Measurements from ENCODE around the gene DNM3. TPM values are rescaled to one million over a fixed set of nuclear protein-coding genes. Genes with fewer than 3 reads are reported as not detected.

DNM3 gene
- total and polyA plus RNA-seq, 4 donors = 2.1 to 16.3 (median 5.6) TPM

- no peak for TF ChIP-seq CTCF (IDR thresholded peaks at IDR 0.05; ENCODE audit: control extremely low read depth, extremely low read depth)
- 73 to 94% methylated on average over 4 of the region's 4 CpGs for WGBS, 2 donors
- DNase-seq = no peak
Observed at GRCh38 chr1:171794085-171794484, 47.2 kb upstream of the DNM3 start.

DNA sequence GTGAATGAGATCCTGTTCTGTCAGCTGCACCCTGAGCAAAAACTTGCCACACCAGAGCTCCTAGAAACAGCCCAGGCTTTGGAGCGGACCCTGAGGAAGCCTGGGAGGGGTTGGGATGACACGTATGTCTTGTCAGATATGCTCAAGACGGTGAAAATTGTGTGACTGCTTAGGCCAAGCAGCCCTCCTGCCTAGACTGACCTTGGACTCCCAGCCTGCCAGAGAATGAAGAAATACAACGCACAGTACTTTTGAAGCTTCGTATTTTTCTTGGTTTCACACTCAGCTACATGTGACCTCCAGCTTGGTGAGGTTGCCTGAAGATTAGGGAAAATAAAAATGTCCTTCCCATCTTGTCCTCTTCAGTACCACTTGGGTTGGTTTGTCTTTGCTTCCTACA lies 44.7 kb upstream of the DNM3 start:
- no peaks in the 10 kb centered on the region for H3K9me3 ChIP-seq (ENCODE audit: control insufficient read depth in 4 of 4, insufficient read depth in 3 of 4, low read length in 3 of 4)
- no peak for TF ChIP-seq CTCF (IDR thresholded peaks at IDR 0.05; ENCODE audit: control extremely low read depth, extremely low read depth)
- no peaks in the 10 kb centered on the region for H3K27me3 ChIP-seq (ENCODE audit: control insufficient read depth in 3 of 3, insufficient read depth in 3 of 3, low read length in 2 of 3)
- no peak overlapping the region for H3K27ac ChIP-seq (ENCODE audit: low read depth in 1 of 2, low read length in 1 of 2)
- no peak overlapping the region for H3K4me3 ChIP-seq
- peaks cover 24 to 50% (median 36%) of the 10 kb centered on the region in 4 donors for H3K36me3 ChIP-seq (ENCODE audit: control insufficient read depth in 4 of 4, insufficient read depth in 4 of 4, low read length in 4 of 4)
- 93 to 95% methylated on average over 5 of the region's 5 CpGs for WGBS, 2 donors
- no peak overlapping the region for H3K9ac ChIP-seq (ENCODE audit: insufficient read depth in 1 of 2, low read length in 2 of 2)
- no peak for ATAC-seq (ENCODE audit: insufficient read depth, low FRiP score)
- H3K4me1 ChIP-seq (ENCODE audit: control insufficient read depth in 5 of 5, insufficient read depth in 5 of 5, low read length in 5 of 5) = peaks cover 0 to 16% (median 5%) of the 10 kb centered on the region in 5 donors
- no peak for DNase-seq

More at GRCh38 chr1:171794085-171794484, 47.2 kb upstream of the DNM3 start:
- no peaks in the 10 kb centered on the region for H3K27me3 ChIP-seq (ENCODE audit: control insufficient read depth in 3 of 3, insufficient read depth in 3 of 3, low read length in 2 of 3)
- peaks cover under 1 to 10% (median 5%) of the 10 kb centered on the region in 5 donors for H3K4me1 ChIP-seq (ENCODE audit: control insufficient read depth in 5 of 5, insufficient read depth in 5 of 5, low read length in 5 of 5)
- H3K9me3 ChIP-seq (ENCODE audit: control insufficient read depth in 4 of 4, insufficient read depth in 3 of 4, low read length in 3 of 4) = no peaks in the 10 kb centered on the region
- H3K9ac ChIP-seq (ENCODE audit: insufficient read depth in 1 of 2, low read length in 2 of 2) = no peak overlapping the region
- no peak for ATAC-seq (ENCODE audit: insufficient read depth, low FRiP score)
- peaks cover 34 to 68% (median 46%) of the 10 kb centered on the region in 4 donors for H3K36me3 ChIP-seq (ENCODE audit: control insufficient read depth in 4 of 4, insufficient read depth in 4 of 4, low read length in 4 of 4)
- H3K4me3 ChIP-seq = no peak overlapping the region
- no peak overlapping the region for H3K27ac ChIP-seq (ENCODE audit: low read depth in 1 of 2, low read length in 1 of 2)

DNA sequence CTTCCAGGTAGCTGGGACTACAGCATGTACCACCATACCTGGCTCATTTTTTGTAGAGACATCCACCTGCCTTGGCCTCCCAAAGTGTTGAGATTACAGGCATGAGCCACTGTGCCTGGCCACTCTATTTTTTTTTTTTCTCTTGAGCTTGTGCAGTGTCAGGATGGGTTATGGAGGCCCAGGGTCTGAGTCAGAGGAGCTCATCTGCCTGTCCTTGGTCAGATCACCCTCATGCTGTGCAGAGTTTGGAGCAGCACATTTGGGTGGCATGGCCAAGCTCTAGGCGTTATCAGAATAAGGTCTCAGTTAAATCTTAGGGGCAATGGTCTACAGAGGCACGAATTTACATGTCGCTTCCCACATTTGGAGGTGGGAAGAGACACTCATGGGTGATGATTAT lies 43.0 kb upstream of the DNM3 start:
- Histone ChIP-seq H3K36me3 (ENCODE audit: control insufficient read depth in 4 of 4, insufficient read depth in 4 of 4, low read length in 4 of 4) (peaks cover 13 to 35% (median 27%) of the 10 kb centered on the region in 4 donors), H3K9ac (ENCODE audit: insufficient read depth in 1 of 2, low read length in 2 of 2) (peak overlapping the region in 1 of 2 donors; percentile 51), H3K9me3 (ENCODE audit: control insufficient read depth in 4 of 4, insufficient read depth in 3 of 4, low read length in 3 of 4) (no peaks in the 10 kb centered on the region), H3K27ac (ENCODE audit: low read depth in 1 of 2, low read length in 1 of 2) (no peak overlapping the region), H3K27me3 (ENCODE audit: control insufficient read depth in 3 of 3, insufficient read depth in 3 of 3, low read length in 2 of 3) (no peaks in the 10 kb centered on the region), H3K4me3 (no peak overlapping the region), H3K4me1 (ENCODE audit: control insufficient read depth in 5 of 5, insufficient read depth in 5 of 5, low read length in 5 of 5) (peaks cover 0 to 19% (median 5%) of the 10 kb centered on the region in 5 donors)
- ATAC-seq (ENCODE audit: insufficient read depth, low FRiP score) = no peak
- whole genome bisulfite sequencing, 2 donors = 94% methylated on average over 3 of the region's 3 CpGs
- DNase-seq = no peak
- TF ChIP-seq CTCF (IDR thresholded peaks at IDR 0.05; ENCODE audit: control extremely low read depth, extremely low read depth) = no peak

DNA sequence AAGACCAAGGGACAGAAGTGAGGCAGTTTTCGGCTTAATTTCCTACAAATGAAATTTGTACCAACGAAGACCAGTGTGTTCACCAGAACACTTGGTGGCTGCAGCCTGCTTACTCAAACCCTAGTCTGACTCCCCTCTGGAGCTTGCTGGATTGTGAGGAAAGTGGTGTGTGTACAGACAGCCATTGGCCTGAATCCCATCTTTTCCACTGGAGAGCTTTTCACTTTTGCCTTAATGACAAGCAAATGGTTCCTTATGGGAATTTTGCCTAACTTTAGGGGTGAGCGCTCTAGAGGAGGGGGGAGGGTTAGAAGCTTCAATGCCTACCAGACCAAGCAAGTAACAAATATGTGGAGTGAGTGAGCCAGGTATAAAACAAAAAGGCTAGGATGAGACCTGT lies 42.5 kb upstream of the DNM3 start:
- Histone ChIP-seq H3K27me3 (ENCODE audit: control insufficient read depth in 3 of 3, insufficient read depth in 3 of 3, low read length in 2 of 3) (no peaks in the 10 kb centered on the region), H3K9ac (ENCODE audit: insufficient read depth in 1 of 2, low read length in 2 of 2) (peak overlapping the region in 1 of 2 donors; percentile 51), H3K36me3 (ENCODE audit: control insufficient read depth in 4 of 4, insufficient read depth in 4 of 4, low read length in 4 of 4) (peaks cover 13 to 34% (median 26%) of the 10 kb centered on the region in 4 donors), H3K4me3 (no peak overlapping the region), H3K9me3 (ENCODE audit: control insufficient read depth in 4 of 4, insufficient read depth in 3 of 4, low read length in 3 of 4) (no peaks in the 10 kb centered on the region), H3K4me1 (ENCODE audit: control insufficient read depth in 5 of 5, insufficient read depth in 5 of 5, low read length in 5 of 5) (peaks cover 3 to 19% (median 5%) of the 10 kb centered on the region in 5 donors), H3K27ac (ENCODE audit: low read depth in 1 of 2, low read length in 1 of 2) (no peak overlapping the region)
- TF ChIP-seq CTCF (IDR thresholded peaks at IDR 0.05; ENCODE audit: control extremely low read depth, extremely low read depth) = no peak
- DNase-seq = peak; percentile 28 to 82 (median 74)
- WGBS, 2 donors = 75 to 88% methylated on average over 3 of the region's 3 CpGs
- ATAC-seq (ENCODE audit: insufficient read depth, low FRiP score) = no peak

Data from lung (tissue), 12 donors.